Measurements from ENCODE around the gene SLC13A3. TPM values are rescaled to one million over a fixed set of nuclear protein-coding genes. Genes with fewer than 3 reads are reported as not detected.

Gene SLC13A3
- 1 to 10 TPM in 1 of 2 donors, under 1 TPM in 1; 0.37 to 1.5 TPM for total RNA-seq

- no peak for DNase-seq (ENCODE audit: low spot score)
- no peaks in the 10 kb centered on the region for H3K36me3 ChIP-seq
- TF ChIP-seq CTCF (IDR thresholded peaks at IDR 0.05) = no peak
- H3K27ac ChIP-seq = no peak within 1 kb of the TSS
- no peaks in the 10 kb centered on the region for H3K9me3 ChIP-seq
- H3K4me3 ChIP-seq = peak within 1 kb of the TSS in 1 of 2 donors; percentile 29
- no peaks in the 10 kb centered on the region for H3K27me3 ChIP-seq
- no peaks in the 10 kb centered on the region for H3K4me1 ChIP-seq
Observed at GRCh38 chr20:46651091-46651962, at the start of gene SLC13A3. Gene SLC13A3, minus strand, starts transcription at chr20:46651459. Its CDS starts 38 bp downstream, at chr20:46651421.

- H3K9me3 ChIP-seq = peaks cover 0 to 5% of the 10 kb centered on the region in 2 donors
- no peak for TF ChIP-seq CTCF (IDR thresholded peaks at IDR 0.05)
- DNase-seq (ENCODE audit: low spot score) = no peak
- no peaks in the 10 kb centered on the region for H3K36me3 ChIP-seq
- no peak overlapping the region for H3K27ac ChIP-seq
- H3K27me3 ChIP-seq = no peaks in the 10 kb centered on the region
- H3K4me3 ChIP-seq = no peak overlapping the region
- H3K4me1 ChIP-seq = peaks cover 0 to 1% of the 10 kb centered on the region in 2 donors
Observed at GRCh38 chr20:46701057-46701456, 49.8 kb upstream of the SLC13A3 start.

- TF ChIP-seq CTCF (IDR thresholded peaks at IDR 0.05) = no peak
- DNase-seq (ENCODE audit: low spot score) = no peak
- Histone ChIP-seq H3K4me3 (no peak overlapping the region), H3K4me1 (peaks cover 0 to 6% of the 10 kb centered on the region in 2 donors), H3K27ac (no peak overlapping the region), H3K36me3 (no peaks in the 10 kb centered on the region), H3K9me3 (peaks cover 0 to 5% of the 10 kb centered on the region in 2 donors), H3K27me3 (no peaks in the 10 kb centered on the region)
Observed at GRCh38 chr20:46700481-46700880, 49.2 kb upstream of the SLC13A3 start.

GRCh38 chr20:46699651-46700359 is 48.5 kb upstream of the SLC13A3 start:
- H3K27ac ChIP-seq = no peak overlapping the region
- no peak for DNase-seq (ENCODE audit: low spot score)
- peaks cover 0 to 5% of the 10 kb centered on the region in 2 donors for H3K9me3 ChIP-seq
- no peaks in the 10 kb centered on the region for H3K36me3 ChIP-seq
- H3K27me3 ChIP-seq = no peaks in the 10 kb centered on the region
- peaks cover 0 to 6% of the 10 kb centered on the region in 2 donors for H3K4me1 ChIP-seq
- peak in 1 of 2 donors; percentile 46 for TF ChIP-seq CTCF (IDR thresholded peaks at IDR 0.05)
- H3K4me3 ChIP-seq = no peak overlapping the region

GRCh38 chr20:46698788-46699187 is 47.5 kb upstream of the SLC13A3 start:
- no peak overlapping the region for H3K4me3 ChIP-seq

More at GRCh38 chr20:46698788-46699187, 47.5 kb upstream of the SLC13A3 start:
- peaks cover 0 to 10% of the 10 kb centered on the region in 2 donors for H3K4me1 ChIP-seq
- TF ChIP-seq CTCF (IDR thresholded peaks at IDR 0.05) = no peak
- peaks cover 0 to 5% of the 10 kb centered on the region in 2 donors for H3K9me3 ChIP-seq
- no peaks in the 10 kb centered on the region for H3K27me3 ChIP-seq
- DNase-seq (ENCODE audit: low spot score) = no peak
- no peaks in the 10 kb centered on the region for H3K36me3 ChIP-seq
- H3K27ac ChIP-seq = no peak overlapping the region
